ENCODE measurements around the gene NINJ2.

Gene NINJ2

DNA sequence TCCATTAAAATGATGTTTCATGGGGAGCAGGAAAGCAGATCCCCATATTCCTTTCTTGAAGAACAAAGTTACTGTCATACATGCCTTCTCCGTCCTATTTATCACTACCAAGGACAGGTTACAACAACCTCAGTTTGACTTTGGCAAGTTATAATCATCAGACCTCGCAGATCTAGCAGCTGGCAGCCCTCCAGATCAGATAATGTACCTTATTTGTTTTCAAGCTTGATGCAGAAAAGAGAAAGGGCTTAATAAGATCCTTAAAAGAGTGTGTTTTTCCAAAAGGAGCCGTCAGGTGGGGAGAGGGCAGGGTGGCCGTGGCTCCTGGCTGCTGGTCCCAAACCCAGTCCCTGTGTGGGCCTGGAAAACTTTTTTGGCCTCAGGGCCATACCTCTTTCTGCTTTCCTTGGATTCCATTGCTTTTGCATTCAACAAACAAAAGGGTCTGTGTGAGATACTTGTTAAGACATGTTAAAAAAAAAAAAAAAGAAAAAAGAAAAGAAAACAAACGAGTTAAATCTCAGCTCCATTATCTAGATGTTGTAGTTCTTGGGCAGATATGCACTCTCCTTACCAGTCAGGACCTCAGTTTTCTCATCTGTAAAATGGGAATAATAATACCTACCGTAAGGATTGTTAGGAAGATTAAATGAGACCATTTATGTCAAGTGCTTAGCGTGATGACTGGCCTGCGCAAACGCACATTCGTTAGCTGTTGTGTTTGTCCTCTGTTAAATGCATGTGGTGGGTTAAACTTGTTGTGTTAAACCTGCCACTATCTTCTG, 138.9 kb downstream of the NINJ2 start:
- DNase-seq = no peak

DNA sequence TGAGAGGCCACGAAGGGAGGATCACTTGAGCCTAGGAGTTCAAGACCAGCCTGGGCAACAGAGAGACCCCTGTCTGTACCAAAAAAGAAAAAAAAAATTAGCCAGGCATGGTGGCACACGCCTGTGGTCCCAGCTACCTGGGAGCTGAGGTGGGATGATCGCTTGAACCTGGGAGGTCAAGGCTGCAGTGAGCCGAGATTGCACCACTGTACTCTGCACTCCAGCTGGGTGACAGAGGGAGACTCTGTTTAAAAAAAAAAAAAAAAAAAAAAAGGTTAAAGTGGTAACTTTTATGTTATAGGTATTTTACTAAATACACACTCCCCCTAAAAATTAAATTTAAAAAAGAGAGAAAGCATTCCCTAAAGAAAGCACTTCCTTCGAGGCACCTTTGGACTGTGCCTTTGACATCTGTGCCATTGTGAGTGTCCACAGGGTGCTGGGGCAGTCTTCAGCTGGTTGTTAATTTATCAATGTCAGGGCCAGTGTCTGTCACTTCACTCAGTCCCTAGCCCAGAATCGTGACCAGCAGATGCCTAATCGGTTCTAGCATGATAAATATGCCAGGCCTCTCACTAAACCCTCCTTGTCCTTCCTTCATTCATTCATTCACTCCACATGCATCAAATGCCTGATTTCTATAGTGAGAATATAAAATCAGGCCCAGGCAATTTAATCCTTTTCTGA, 140.4 kb downstream of the NINJ2 start:
- DNase-seq = no peak

DNA sequence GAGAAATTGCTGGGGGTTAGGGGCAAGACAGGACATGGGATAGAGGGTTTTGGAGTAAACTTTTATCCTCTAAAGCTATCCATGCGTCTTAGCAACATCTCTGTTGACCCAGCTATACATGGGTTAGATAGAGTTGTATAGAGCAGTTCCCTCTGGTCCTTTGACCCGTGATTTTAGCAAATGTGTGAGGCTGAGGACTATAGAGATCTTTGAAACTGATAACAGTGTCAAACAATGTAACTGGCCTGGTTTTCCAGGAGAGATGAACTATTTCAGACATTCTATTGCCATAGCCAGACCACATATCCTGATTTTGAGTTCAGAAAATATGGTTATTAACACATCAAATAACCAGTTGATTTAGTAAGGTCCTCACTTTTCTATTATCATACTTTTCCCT, 143.1 kb downstream of the NINJ2 start:
- no peak for DNase-seq

DNA sequence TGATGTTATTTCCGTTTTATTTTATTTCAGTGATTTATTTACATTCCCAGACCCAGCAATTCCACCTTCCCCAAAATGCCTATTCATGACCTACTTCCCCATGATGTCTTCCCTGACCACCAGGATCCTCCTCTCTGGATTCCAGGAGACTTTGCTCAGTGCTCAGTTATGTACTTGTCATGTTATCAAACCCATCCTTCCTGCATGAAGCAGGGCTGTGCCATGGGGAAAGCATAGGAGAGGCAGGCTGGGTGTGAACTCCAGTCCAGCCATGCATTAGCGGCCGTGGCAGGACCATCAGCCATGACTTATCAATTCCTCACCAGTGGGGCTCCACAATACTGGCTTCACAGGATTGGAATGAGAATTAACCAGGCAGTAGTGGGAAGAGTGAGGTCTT, 145.7 kb downstream of the NINJ2 start:
- DNase-seq = no peak

Data from stimulated activated CD4-positive, alpha-beta T cell treated with anti-CD3 and anti-CD28 coated beads, Interleukin-12 subunit alpha, Interleukin-12 subunit beta, amount 100 ng/mL, for 4 hours (primary cell).